SK-N-SH treated with all-trans-retinoic acid at 6 μM for 48 hours (cell line): Measurements from ENCODE around the gene STT3A.

ENCODE experiments used
- ARNTL ChIP-seq: fragments of 450-650 bp; formaldehyde crosslinking; IDR thresholded peaks from 2 replicates; pipeline ENCODE4 v1.5.0; 2020; ENCODE audit warnings: low read depth, mild to moderate bottlenecking, moderate library complexity, borderline replicate concordance
- CSDC2 ChIP-seq: fragments of 250-450 bp; sonication (Bioruptor Pico); IDR thresholded peaks from 2 replicates; pipeline ENCODE4 v1.5.0; 2020; ENCODE audit warnings: mild to moderate bottlenecking, moderate library complexity
- ISL1 ChIP-seq: fragments of 250-450 bp; sonication (Bioruptor Pico); IDR thresholded peaks from 2 replicates; pipeline ENCODE4 v2.1.2; 2022; ENCODE audit warnings: mild to moderate bottlenecking, moderate library complexity
- OSR1 ChIP-seq: fragments of 250-450 bp; sonication (Bioruptor Pico); IDR thresholded peaks from 2 replicates; pipeline ENCODE4 v1.8.0; 2022; ENCODE audit warnings: moderate library complexity, mild to moderate bottlenecking, inconsistent platforms
- PPARA ChIP-seq: fragments of 250-450 bp; sonication (Bioruptor Pico); IDR thresholded peaks from 2 replicates; pipeline ENCODE4 v1.5.0; 2020; ENCODE audit warnings: mild to moderate bottlenecking, borderline replicate concordance
- RARB ChIP-seq: fragments of 250-450 bp; sonication (Bioruptor Pico); IDR thresholded peaks from 2 replicates; pipeline ENCODE4 v1.8.0; 2021; ENCODE audit warnings: mild to moderate bottlenecking, moderate library complexity
- TCF4 ChIP-seq: fragments of 250-450 bp; sonication (Bioruptor Pico); IDR thresholded peaks from 2 replicates; pipeline ENCODE4 v1.8.0; 2021; ENCODE audit warnings: mild to moderate bottlenecking, moderate library complexity, borderline replicate concordance
- ZFP3 ChIP-seq: fragments of 250-450 bp; sonication (Bioruptor Pico); IDR thresholded peaks from 2 replicates; pipeline ENCODE4 v1.5.0; 2020; ENCODE audit warnings: mild to moderate bottlenecking, moderate library complexity
- ZNF70 ChIP-seq: fragments of 450-650 bp; formaldehyde crosslinking; IDR thresholded peaks from 2 replicates; pipeline ENCODE4 v1.5.0; 2020; ENCODE audit warnings: mild to moderate bottlenecking, moderate library complexity
- TF ChIP-seq, protein P1 (sequence below): fragments of 250-450 bp; sonication (Bioruptor Pico); IDR thresholded peaks from 2 replicates; pipeline ENCODE4 v1.5.1; 2021; ENCODE audit warnings: mild to moderate bottlenecking, moderate library complexity
- TF ChIP-seq, protein P2 (sequence below): fragments of 250-450 bp; sonication (Bioruptor Pico); IDR thresholded peaks from 2 replicates; pipeline ENCODE4 v1.8.0; 2021; ENCODE audit warnings: low read depth, mild to moderate bottlenecking, moderate library complexity, borderline replicate concordance
- TF ChIP-seq, protein P3 (sequence below): fragments of 250-450 bp; sonication (Bioruptor Pico); IDR thresholded peaks from 2 replicates; pipeline ENCODE4 v1.5.0; 2020; ENCODE audit warnings: mild to moderate bottlenecking, moderate library complexity
- TF ChIP-seq, protein P4 (sequence below): fragments of 250-450 bp; sonication (Bioruptor Pico); IDR thresholded peaks from 2 replicates; pipeline ENCODE4 v1.8.0; 2020; ENCODE audit warnings: mild to moderate bottlenecking, moderate library complexity, borderline replicate concordance
- TF ChIP-seq, protein P5 (sequence below): fragments of 250-450 bp; sonication (Bioruptor Pico); IDR thresholded peaks from 2 replicates; pipeline ENCODE4 v1.5.1; 2020; ENCODE audit warnings: low read depth, mild to moderate bottlenecking, moderate library complexity

DNA sequence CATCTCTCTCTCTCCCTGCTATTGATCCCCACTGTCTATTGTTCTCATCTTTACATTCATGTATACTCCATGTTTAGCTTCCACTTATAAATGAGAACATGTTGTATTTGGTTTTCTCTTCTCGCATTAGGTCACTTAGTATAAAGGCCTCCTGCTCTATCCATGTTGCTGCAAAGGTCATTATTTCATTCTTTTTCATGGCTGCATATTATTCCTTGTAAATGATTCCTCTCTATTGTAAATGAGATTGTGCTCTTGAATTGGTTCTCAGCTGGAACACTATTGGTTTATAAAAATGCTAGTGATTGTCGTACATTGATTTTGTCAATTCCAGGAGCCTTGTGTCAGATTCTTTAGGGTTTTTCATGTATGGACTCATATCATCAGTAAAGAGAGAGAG is 74.5 kb downstream of the STT3A start:
- TF ChIP-seq ZNF70 (no peak), ZFP3 (CRISPR knock-in tag) (no peak), CSDC2 (CRISPR knock-in tag) (no peak), ISL1 (no peak), ARNTL (no peak), RARB (CRISPR knock-in tag) (no peak), TCF4 (no peak), OSR1 (CRISPR knock-in tag) (no peak), PPARA (CRISPR knock-in tag) (no peak)
- TF ChIP-seq, protein P1, sequence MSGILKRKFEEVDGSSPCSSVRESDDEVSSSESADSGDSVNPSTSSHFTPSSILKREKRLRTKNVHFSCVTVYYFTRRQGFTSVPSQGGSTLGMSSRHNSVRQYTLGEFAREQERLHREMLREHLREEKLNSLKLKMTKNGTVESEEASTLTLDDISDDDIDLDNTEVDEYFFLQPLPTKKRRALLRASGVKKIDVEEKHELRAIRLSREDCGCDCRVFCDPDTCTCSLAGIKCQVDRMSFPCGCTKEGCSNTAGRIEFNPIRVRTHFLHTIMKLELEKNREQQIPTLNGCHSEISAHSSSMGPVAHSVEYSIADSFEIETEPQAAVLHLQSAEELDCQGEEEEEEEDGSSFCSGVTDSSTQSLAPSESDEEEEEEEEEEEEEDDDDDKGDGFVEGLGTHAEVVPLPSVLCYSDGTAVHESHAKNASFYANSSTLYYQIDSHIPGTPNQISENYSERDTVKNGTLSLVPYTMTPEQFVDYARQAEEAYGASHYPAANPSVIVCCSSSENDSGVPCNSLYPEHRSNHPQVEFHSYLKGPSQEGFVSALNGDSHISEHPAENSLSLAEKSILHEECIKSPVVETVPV (CRISPR knock-in tag) = no peak
- TF ChIP-seq, protein P2, sequence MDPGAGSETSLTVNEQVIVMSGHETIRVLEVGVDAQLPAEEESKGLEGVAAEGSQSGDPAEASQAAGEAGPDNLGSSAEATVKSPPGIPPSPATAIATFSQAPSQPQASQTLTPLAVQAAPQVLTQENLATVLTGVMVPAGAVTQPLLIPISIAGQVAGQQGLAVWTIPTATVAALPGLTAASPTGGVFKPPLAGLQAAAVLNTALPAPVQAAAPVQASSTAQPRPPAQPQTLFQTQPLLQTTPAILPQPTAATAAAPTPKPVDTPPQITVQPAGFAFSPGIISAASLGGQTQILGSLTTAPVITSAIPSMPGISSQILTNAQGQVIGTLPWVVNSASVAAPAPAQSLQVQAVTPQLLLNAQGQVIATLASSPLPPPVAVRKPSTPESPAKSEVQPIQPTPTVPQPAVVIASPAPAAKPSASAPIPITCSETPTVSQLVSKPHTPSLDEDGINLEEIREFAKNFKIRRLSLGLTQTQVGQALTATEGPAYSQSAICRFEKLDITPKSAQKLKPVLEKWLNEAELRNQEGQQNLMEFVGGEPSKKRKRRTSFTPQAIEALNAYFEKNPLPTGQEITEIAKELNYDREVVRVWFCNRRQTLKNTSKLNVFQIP (CRISPR knock-in tag) = no peak
- TF ChIP-seq, protein P3, sequence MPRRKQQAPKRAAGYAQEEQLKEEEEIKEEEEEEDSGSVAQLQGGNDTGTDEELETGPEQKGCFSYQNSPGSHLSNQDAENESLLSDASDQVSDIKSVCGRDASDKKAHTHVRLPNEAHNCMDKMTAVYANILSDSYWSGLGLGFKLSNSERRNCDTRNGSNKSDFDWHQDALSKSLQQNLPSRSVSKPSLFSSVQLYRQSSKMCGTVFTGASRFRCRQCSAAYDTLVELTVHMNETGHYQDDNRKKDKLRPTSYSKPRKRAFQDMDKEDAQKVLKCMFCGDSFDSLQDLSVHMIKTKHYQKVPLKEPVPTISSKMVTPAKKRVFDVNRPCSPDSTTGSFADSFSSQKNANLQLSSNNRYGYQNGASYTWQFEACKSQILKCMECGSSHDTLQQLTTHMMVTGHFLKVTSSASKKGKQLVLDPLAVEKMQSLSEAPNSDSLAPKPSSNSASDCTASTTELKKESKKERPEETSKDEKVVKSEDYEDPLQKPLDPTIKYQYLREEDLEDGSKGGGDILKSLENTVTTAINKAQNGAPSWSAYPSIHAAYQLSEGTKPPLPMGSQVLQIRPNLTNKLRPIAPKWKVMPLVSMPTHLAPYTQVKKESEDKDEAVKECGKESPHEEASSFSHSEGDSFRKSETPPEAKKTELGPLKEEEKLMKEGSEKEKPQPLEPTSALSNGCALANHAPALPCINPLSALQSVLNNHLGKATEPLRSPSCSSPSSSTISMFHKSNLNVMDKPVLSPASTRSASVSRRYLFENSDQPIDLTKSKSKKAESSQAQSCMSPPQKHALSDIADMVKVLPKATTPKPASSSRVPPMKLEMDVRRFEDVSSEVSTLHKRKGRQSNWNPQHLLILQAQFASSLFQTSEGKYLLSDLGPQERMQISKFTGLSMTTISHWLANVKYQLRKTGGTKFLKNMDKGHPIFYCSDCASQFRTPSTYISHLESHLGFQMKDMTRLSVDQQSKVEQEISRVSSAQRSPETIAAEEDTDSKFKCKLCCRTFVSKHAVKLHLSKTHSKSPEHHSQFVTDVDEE (CRISPR knock-in tag) = no peak
- TF ChIP-seq, protein P4, sequence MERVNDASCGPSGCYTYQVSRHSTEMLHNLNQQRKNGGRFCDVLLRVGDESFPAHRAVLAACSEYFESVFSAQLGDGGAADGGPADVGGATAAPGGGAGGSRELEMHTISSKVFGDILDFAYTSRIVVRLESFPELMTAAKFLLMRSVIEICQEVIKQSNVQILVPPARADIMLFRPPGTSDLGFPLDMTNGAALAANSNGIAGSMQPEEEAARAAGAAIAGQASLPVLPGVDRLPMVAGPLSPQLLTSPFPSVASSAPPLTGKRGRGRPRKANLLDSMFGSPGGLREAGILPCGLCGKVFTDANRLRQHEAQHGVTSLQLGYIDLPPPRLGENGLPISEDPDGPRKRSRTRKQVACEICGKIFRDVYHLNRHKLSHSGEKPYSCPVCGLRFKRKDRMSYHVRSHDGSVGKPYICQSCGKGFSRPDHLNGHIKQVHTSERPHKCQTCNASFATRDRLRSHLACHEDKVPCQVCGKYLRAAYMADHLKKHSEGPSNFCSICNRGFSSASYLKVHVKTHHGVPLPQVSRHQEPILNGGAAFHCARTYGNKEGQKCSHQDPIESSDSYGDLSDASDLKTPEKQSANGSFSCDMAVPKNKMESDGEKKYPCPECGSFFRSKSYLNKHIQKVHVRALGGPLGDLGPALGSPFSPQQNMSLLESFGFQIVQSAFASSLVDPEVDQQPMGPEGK (CRISPR knock-in tag) = no peak
- TF ChIP-seq, protein P5, sequence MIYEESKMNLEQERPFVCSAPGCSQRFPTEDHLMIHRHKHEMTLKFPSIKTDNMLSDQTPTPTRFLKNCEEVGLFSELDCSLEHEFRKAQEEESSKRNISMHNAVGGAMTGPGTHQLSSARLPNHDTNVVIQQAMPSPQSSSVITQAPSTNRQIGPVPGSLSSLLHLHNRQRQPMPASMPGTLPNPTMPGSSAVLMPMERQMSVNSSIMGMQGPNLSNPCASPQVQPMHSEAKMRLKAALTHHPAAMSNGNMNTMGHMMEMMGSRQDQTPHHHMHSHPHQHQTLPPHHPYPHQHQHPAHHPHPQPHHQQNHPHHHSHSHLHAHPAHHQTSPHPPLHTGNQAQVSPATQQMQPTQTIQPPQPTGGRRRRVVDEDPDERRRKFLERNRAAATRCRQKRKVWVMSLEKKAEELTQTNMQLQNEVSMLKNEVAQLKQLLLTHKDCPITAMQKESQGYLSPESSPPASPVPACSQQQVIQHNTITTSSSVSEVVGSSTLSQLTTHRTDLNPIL (CRISPR knock-in tag) = no peak
